Fibroblast of mammary gland (primary cell): Measurements from ENCODE around the gene C6orf136.

ENCODE experiments used
- DNase-seq: peaks from one replicate; pipeline ENCODE4 v3.0.0-alpha.2; 2010; ENCODE audit warnings: low read depth
- H3K4me3 ChIP-seq: 2 replicates; pipeline ENCODE4 v1.5.1; 2011; ENCODE audit warnings: low read depth, mild to moderate bottlenecking, low read length, moderate library complexity; ENCODE audit not compliant: control insufficient read depth
- TF ChIP-seq, protein P1 (sequence below): conservative IDR thresholded peaks from 2 replicates; pipeline ENCODE4 v1.5.1; 2011; ENCODE audit warnings: low read depth, low read length, inconsistent platforms; ENCODE audit not compliant: control insufficient read depth, insufficient read depth

The C6orf136 gene

DNA sequence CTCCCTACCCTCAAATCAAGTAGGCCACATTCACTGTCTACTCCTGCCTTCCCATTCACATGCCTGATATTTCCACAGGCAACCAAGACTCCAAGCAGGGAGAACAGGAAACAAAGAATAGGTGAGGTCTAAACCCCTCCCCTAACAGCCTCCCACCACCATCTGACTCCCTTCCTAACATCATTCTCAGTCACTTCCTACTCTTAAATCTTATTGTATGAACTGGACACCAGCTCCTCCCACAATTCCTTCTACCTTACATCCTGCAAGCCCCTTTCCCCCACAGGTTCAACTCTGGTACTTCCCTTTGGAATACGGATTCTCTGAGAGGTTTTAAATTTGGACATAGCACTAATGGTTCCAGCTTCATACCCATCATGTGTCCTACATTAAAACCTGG is 944 bp upstream of the C6orf136 start:
- no peak overlapping the region for H3K4me3 ChIP-seq
- DNase-seq, result no peak
- TF ChIP-seq, protein P1, sequence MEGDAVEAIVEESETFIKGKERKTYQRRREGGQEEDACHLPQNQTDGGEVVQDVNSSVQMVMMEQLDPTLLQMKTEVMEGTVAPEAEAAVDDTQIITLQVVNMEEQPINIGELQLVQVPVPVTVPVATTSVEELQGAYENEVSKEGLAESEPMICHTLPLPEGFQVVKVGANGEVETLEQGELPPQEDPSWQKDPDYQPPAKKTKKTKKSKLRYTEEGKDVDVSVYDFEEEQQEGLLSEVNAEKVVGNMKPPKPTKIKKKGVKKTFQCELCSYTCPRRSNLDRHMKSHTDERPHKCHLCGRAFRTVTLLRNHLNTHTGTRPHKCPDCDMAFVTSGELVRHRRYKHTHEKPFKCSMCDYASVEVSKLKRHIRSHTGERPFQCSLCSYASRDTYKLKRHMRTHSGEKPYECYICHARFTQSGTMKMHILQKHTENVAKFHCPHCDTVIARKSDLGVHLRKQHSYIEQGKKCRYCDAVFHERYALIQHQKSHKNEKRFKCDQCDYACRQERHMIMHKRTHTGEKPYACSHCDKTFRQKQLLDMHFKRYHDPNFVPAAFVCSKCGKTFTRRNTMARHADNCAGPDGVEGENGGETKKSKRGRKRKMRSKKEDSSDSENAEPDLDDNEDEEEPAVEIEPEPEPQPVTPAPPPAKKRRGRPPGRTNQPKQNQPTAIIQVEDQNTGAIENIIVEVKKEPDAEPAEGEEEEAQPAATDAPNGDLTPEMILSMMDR, result no peak

DNA sequence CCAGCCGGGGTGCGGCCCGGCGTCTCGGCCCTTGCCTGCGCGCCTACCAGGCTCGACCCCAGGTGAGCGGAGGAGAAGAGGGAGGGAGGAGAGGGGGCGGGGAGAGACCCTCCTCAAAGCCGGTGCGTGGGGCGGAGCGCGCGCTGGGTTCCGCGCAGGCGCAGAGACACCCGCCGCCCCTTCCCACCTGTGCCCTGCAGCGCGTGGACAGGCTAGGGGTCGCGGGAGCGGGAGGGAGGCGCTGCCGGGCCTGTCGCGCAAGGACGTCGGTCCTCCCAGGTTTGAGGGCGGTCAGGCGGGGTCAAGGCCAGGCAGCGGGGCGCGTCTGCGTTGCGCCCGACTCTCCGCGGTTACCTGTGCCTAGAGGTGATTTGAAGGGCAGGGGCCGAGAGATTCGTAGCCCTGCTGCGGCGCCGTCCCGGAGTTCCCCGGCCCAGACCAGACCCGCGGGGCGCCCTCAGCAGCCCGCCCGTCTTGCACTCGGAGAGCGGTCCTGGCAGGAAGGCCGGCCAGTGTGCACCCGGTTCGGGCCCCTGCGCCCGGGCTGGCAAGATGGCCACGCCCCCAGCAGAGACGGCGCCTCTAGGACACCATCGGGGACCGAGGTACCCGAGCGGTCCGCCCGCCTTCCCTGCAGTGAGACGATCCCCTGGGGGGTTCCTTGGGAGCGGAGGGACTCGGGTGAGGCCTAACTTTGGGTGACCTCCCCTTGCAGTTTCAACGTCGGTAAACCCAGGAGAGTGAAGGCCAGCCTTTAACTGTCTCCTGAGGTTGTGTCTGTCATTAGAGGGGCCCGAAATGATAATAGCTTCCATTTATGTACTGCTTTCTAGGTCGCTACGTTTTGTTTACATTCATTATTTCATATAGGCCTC is 546 bp downstream of the C6orf136 start:
- TF ChIP-seq, protein P1, result no peak
- H3K4me3 ChIP-seq, result peak overlapping the region; percentile 80
- peak; percentile 23 for DNase-seq

DNA sequence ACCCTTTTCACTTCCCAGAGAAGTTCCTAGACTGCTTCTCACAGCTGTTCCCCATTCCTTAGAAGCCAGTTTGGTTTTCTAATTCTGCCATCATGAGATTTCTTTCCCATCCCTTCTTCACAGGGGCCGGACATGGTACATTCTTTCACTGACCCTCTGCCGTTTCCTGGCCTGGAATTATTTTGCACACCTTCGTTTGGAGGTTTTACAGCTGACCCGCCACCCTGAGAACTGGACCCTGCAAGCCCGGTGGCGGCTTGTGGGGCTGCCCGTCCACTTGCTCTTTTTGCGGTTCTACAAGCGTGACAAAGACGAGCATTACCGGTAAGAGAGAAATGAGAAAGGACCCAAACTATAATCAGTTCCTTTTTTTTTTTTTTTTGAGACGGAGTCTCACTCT is 4.2 kb downstream of the C6orf136 start:
- TF ChIP-seq, protein P1, result no peak
- no peak for DNase-seq
- no peak overlapping the region for H3K4me3 ChIP-seq

DNA sequence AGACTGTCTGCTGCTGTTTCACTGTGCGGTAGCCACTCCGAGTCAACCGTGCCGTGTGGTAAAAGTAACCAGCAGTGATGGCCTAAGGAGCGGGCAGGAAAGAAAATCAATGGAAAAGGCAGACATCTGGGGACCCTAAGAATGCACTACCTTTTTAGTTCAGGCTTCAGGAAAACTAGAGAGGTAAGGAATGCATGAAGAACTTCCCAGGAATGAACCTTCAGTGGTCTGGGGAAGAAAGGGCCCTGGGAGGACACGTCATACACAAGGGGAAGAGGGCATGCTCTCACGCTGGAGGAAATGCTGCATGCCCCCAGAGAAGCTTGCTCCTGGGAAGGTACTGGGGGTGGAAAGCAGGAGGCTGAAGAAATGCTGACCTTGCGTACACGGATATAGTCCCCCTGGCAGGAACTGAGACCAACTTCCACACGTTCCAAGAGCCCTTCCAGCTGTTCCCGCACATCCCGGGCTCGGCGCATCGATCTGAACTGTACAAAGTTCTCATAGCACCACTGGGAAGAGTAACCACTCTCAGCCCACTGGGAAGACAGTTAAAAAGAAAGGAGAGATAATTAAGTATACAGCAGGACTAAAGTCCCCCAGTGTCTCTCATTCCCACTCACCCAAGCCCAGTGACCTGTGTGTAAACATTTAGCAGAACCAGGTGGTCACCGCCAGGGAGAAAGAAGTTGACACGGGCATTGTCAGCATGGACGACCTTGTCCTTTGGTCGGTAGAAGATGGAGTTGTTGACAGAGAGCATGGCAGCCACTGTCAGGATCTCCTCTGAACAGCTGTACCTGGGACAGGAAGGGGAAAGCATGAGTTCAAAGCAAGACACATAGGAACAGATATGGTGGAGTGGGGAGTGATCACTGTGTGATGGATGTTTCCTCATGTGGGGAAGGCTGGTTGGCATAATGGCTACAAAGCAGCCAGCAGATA is 8.1 kb downstream of the C6orf136 start:
- H3K4me3 ChIP-seq, result no peak overlapping the region
- no peak for DNase-seq
- TF ChIP-seq, protein P1, result no peak

DNA sequence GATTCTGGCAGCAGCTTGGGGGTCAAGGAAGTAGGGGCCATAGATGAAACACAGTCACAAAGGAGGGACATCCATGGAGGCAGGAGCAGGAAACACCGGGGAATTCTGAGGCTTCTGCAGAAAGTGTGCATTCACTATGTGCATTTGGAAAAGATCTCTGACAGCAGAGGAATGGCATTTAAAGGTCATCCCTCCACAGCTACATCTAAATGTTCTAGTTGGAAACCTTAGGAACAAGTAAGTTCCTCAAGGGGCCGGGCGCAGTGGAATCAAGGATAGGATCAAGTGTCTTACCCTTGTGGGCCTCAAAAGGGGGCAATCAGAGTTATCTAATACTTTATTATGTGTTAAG is 8.8 kb downstream of the C6orf136 start:
- TF ChIP-seq, protein P1, result no peak
- DNase-seq, result no peak
- H3K4me3 ChIP-seq, result no peak overlapping the region

DNA sequence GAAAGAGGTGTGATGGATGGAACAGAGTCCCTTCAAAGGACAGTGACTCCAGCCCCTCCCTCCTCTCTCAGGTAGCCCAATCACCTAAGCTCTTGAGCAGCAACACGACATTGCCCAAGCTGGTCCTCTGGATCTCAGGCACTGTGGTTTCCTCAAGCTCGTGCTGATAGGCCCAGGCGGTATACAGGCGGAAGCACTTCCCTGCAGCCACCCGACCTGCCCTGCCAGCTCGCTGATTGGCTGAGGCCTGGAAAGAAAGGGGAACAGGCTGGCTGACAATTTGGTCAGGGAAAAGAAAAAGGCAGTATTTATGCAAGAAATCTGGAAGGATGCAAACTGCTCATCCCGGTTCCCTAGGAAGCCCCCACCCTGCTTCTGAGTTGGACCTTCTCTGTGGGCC is 9.6 kb downstream of the C6orf136 start:
- TF ChIP-seq, protein P1, result no peak
- no peak overlapping the region for H3K4me3 ChIP-seq
- no peak for DNase-seq
